ENCODE measurements around the gene MRPL38.
"Not testable (repeated sequence)": the region's sequence is repeated elsewhere in the genome, so short reads cannot be mapped to it uniquely, and the experiment has no call there.

Gene MRPL38

DNA sequence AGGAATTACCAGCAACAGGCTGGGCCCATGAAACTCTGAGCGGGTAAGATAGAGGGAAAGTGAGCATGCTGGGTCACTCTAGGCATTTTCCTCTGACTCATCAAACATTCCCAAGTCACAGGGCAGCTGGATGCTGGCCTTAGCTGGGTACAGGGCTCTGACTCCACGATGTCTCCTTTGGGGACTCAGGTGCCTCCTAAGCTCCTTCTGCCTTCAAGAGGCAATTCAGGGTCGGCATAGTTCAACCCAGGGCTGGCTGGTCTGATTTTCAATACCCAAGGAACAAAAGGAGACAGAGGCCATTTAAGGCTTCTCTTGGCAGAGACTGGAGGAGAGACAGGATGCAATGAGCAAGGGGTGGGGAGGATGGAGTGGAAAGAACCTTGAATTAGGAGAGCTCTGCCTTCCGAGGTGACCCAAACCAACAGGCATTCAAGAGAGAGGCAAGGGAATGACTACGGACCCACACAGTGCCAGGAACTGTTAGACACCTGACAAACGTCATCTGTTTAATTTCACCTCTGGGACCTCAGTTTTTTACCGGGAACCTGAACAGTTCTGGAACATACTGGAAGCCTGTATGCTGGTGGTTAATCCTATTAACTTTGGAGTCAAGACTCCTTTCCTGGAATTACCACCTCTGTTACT, 50.5 kb downstream of the MRPL38 start:
- DNase-seq (ENCODE audit: low spot score): peak; percentile 53

GRCh38 chr17:75853433-75853832, 51.3 kb downstream of the MRPL38 start:
- DNase-seq (ENCODE audit: low spot score): no peak

- DNase-seq (ENCODE audit: low spot score): not testable (repeated sequence)
Measured at GRCh38 chr17:75851693-75851991, 53.0 kb downstream of the MRPL38 start.

- DNase-seq (ENCODE audit: low spot score): no peak
Measured at GRCh38 chr17:75850928-75851692, 53.6 kb downstream of the MRPL38 start.

DNA sequence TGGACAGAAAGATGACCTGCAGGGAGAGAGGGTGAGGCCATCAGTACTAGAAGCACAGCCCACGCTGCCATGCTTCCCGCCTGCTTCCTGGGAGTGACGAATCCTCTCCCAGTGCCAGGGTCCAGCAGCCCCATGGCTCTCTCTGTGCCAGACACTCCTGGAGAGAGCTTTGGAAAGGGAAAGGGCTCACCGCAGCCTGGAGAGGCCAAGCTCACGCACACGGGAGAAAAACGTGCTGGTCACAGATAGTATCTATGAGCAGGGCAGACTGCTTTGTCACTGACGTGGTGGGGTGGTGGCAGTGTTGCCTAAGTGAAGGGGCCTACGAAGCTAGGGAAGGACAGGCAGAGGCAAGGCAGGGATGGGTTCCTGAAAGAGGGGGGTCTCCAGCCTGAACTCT, 55.0 kb downstream of the MRPL38 start:
- no peak for DNase-seq (ENCODE audit: low spot score)

DNA sequence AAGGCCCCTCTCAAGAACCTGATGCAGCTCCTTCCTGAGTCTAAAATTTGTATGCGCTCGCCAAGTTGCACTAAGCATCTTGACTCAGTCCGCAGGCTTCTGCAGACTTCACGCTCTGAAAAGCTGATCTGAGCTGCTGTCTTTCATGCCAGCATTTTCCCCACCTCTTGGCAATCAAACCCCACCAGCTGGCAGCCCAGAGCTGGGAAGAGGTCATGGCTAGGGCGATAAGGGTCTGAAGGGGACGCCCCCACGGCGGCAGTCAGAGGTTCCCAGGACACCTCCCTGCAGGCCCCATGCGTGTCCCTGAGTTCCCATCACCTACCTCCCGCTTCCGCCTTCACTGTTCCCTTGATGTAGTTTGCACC, 55.4 kb downstream of the MRPL38 start:
- DNase-seq (ENCODE audit: low spot score): no peak
